HepG2 (cell line): Measurements from ENCODE around the gene CNDP1. TPM values are rescaled to one million over a fixed set of nuclear protein-coding genes. Genes with fewer than 3 reads are reported as not detected.

Experiments used
- AKAP8 ChIP-seq: sonication (generic); formaldehyde crosslinking; IDR thresholded peaks from 2 replicates; pipeline ENCODE4 v1.5.1; 2020; ENCODE audit warnings: mild to moderate bottlenecking, missing genetic modification reagents
- ATF7-NPFF ChIP-seq: sonication (generic); formaldehyde crosslinking; IDR thresholded peaks from 2 replicates; pipeline ENCODE4 v1.8.1; 2023; ENCODE audit warnings: mild to moderate bottlenecking, low read depth, missing genetic modification reagents, moderate library complexity
- BRCA1 ChIP-seq: sonication (generic); formaldehyde crosslinking; IDR thresholded peaks from 2 replicates; pipeline ENCODE4 v1.4.0; 2020; ENCODE audit warnings: missing genetic modification reagents
- HNF4A ChIP-seq: sonication (generic); formaldehyde crosslinking; IDR thresholded peaks from 2 replicates; pipeline ENCODE4 v1.4.0; 2020; ENCODE audit warnings: missing genetic modification reagents
- PPARG ChIP-seq: conservative IDR thresholded peaks from 2 replicates; pipeline ENCODE4 v1.6.1; 2016; ENCODE audit warnings: missing biosample characterization, missing genetic modification reagents
- PREB ChIP-seq: sonication (generic); formaldehyde crosslinking; IDR thresholded peaks from 2 replicates; pipeline ENCODE4 v1.4.0; 2020; ENCODE audit warnings: missing genetic modification reagents
- RAD21 ChIP-seq: fragments of 450-650 bp; formaldehyde crosslinking; IDR thresholded peaks from 2 replicates; pipeline ENCODE4 v1.5.0; 2020; ENCODE audit warnings: mild to moderate bottlenecking
- REL ChIP-seq: sonication (generic); formaldehyde crosslinking; conservative IDR thresholded peaks from 2 replicates; pipeline ENCODE4 v1.8.0; 2022; ENCODE audit warnings: mild to moderate bottlenecking, missing genetic modification reagents, moderate library complexity
- SKI ChIP-seq: fragments of 450-650 bp; IDR thresholded peaks from one replicate; pipeline ENCODE4 v1.6.1; 2018; ENCODE audit warnings: mild to moderate bottlenecking; ENCODE audit not compliant: partially characterized antibody
- ZMYM3 ChIP-seq: sonication (generic); formaldehyde crosslinking; IDR thresholded peaks from 2 replicates; pipeline ENCODE4 v1.5.1; 2020; ENCODE audit warnings: mild to moderate bottlenecking, missing genetic modification reagents
- ZNF138 ChIP-seq: sonication (generic); formaldehyde crosslinking; IDR thresholded peaks from 2 replicates; pipeline ENCODE4 v1.5.0; 2020; ENCODE audit warnings: mild to moderate bottlenecking, low read depth, missing genetic modification reagents
- ZNF224 ChIP-seq: sonication (generic); formaldehyde crosslinking; IDR thresholded peaks from 2 replicates; pipeline ENCODE4 v1.5.0; 2020; ENCODE audit warnings: mild to moderate bottlenecking, missing genetic modification reagents
- ZNF441 ChIP-seq: sonication (generic); formaldehyde crosslinking; IDR thresholded peaks from 2 replicates; pipeline ENCODE4 v1.7.0; 2021; ENCODE audit warnings: missing genetic modification reagents, borderline replicate concordance
- ZNF619 ChIP-seq: sonication (generic); formaldehyde crosslinking; IDR thresholded peaks from 2 replicates; pipeline ENCODE4 v1.4.0; 2020; ENCODE audit warnings: mild to moderate bottlenecking, missing genetic modification reagents
- ZNF710 ChIP-seq: sonication (generic); formaldehyde crosslinking; IDR thresholded peaks from 2 replicates; pipeline ENCODE4 v1.5.0; 2020; ENCODE audit warnings: mild to moderate bottlenecking, missing genetic modification reagents, borderline replicate concordance
- polyA plus RNA-seq, 8 experiments: library from polyadenylated mRNA; depleted of rRNA in 3 of 8; stranded (reverse) in 7 of 8; unstranded in 1 of 8; fragments of >200 nt; fragmentation: Illumina TruSeq in 4 of 8; extraction: Trizol in 4 of 8; gene quantifications; 2 replicates each; pipeline versions ENCODE4 v1.2.1 to v1.2.3, GENCODE V29; 2011 to 2016; ENCODE audit warnings: low read depth in 4 of 8, missing spikeins in 1 of 8, mixed read lengths in 1 of 8; ENCODE audit not compliant: insufficient read depth in 1 of 8
- total RNA-seq, 5 experiments: library from RNA; depleted of rRNA; stranded (reverse); fragments of >200 nt; fragmentation: Illumina TruSeq; extraction: Trizol; gene quantifications; 2 replicates each; pipeline ENCODE4 v1.2.3, GENCODE V29; 2016; ENCODE audit warnings: low read depth in 1 of 5
- TF ChIP-seq, protein P1 (sequence below): sonication (generic); formaldehyde crosslinking; IDR thresholded peaks from 2 replicates; pipeline ENCODE4 v1.4.0; 2020; ENCODE audit warnings: missing genetic modification reagents, borderline replicate concordance
- TF ChIP-seq, protein P2 (sequence below): sonication (generic); formaldehyde crosslinking; IDR thresholded peaks from 2 replicates; pipeline ENCODE4 v1.4.0; 2020; ENCODE audit warnings: missing genetic modification reagents
- TF ChIP-seq, protein P3 (sequence below): sonication (generic); formaldehyde crosslinking; IDR thresholded peaks from 2 replicates; pipeline ENCODE4 v1.4.0; 2020; ENCODE audit warnings: missing genetic modification reagents

CNDP1 gene
- total and polyA plus RNA-seq, 2 of the 13 experiments (the other 11 are each of a cell fraction or from before 2014, with no cell fraction given): 0.01 TPM; not detected in 1

DNA sequence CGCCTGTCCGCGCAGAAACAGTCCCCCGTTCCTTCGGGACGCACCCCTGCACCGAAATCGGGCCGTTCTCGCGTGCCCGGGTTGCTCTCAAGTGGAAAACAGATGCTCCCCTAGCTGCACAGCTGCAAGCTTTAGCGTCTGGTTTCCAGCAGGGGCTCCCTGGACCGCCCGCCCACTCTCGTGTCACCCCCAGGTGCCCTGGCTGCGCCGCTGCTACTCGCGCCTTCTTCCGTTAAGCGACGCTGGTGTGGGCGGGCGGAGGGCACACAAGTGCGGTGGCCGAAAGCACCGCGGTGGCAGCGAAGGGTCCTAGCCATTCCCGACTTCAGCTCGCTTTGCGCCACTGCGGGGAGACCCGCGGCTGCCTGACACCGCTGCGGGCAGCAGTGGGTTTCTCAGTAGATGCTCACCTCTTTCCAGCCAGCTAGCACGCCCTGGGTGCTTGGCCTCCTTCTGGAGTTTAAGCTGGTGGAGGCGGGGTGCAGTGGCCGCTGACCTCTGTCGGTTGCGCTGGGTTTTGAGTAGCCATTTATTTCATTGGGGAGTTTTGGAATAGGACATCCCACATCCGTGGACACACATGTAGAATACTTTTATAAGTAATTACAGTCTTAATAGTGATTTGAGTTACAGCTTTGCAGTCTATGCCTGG lies 64.2 kb downstream of the CNDP1 start (continued):
- TF ChIP-seq, protein P1, sequence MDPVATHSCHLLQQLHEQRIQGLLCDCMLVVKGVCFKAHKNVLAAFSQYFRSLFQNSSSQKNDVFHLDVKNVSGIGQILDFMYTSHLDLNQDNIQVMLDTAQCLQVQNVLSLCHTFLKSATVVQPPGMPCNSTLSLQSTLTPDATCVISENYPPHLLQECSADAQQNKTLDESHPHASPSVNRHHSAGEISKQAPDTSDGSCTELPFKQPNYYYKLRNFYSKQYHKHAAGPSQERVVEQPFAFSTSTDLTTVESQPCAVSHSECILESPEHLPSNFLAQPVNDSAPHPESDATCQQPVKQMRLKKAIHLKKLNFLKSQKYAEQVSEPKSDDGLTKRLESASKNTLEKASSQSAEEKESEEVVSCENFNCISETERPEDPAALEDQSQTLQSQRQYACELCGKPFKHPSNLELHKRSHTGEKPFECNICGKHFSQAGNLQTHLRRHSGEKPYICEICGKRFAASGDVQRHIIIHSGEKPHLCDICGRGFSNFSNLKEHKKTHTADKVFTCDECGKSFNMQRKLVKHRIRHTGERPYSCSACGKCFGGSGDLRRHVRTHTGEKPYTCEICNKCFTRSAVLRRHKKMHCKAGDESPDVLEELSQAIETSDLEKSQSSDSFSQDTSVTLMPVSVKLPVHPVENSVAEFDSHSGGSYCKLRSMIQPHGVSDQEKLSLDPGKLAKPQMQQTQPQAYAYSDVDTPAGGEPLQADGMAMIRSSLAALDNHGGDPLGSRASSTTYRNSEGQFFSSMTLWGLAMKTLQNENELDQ: no peak
- TF ChIP-seq, protein P2, sequence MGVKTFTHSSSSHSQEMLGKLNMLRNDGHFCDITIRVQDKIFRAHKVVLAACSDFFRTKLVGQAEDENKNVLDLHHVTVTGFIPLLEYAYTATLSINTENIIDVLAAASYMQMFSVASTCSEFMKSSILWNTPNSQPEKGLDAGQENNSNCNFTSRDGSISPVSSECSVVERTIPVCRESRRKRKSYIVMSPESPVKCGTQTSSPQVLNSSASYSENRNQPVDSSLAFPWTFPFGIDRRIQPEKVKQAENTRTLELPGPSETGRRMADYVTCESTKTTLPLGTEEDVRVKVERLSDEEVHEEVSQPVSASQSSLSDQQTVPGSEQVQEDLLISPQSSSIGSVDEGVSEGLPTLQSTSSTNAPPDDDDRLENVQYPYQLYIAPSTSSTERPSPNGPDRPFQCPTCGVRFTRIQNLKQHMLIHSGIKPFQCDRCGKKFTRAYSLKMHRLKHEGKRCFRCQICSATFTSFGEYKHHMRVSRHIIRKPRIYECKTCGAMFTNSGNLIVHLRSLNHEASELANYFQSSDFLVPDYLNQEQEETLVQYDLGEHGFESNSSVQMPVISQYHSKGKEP (CRISPR knock-in tag): 0 out of 2 replicates have a peak, but pooled peaks have one; percentile 68
- TF ChIP-seq SKI: no peak
- TF ChIP-seq, protein P3, sequence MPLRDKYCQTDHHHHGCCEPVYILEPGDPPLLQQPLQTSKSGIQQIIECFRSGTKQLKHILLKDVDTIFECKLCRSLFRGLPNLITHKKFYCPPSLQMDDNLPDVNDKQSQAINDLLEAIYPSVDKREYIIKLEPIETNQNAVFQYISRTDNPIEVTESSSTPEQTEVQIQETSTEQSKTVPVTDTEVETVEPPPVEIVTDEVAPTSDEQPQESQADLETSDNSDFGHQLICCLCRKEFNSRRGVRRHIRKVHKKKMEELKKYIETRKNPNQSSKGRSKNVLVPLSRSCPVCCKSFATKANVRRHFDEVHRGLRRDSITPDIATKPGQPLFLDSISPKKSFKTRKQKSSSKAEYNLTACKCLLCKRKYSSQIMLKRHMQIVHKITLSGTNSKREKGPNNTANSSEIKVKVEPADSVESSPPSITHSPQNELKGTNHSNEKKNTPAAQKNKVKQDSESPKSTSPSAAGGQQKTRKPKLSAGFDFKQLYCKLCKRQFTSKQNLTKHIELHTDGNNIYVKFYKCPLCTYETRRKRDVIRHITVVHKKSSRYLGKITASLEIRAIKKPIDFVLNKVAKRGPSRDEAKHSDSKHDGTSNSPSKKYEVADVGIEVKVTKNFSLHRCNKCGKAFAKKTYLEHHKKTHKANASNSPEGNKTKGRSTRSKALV (CRISPR knock-in tag): peak; percentile 74; the same call in 1 of the 2 replicates
- TF ChIP-seq ZNF619: peak; percentile 67; the same call in 1 of the 2 replicates
- TF ChIP-seq ATF7-NPFF: no peak; the same call in 1 of the 2 replicates
- peak; percentile 56; the same call in 1 of the 2 replicates for TF ChIP-seq ZMYM3 (CRISPR knock-in tag)
- TF ChIP-seq ZNF441: peak; percentile 47; the same call in 1 of the 2 replicates
- TF ChIP-seq ZNF710 (CRISPR knock-in tag): peak; percentile 67; the same call in 1 of the 2 replicates
- TF ChIP-seq BRCA1 (CRISPR knock-in tag): no peak
- no peak for TF ChIP-seq RAD21 (CRISPR knock-in tag)
- TF ChIP-seq PPARG (CRISPR knock-in tag): no peak
- TF ChIP-seq PREB (CRISPR knock-in tag): no peak
- TF ChIP-seq HNF4A (CRISPR knock-in tag): peak; percentile 16; the same call in 1 of the 2 replicates
- peak; percentile 77; the same call in 1 of the 2 replicates for TF ChIP-seq ZNF138 (CRISPR knock-in tag)
- no peak for TF ChIP-seq AKAP8 (CRISPR knock-in tag)
- no peak for TF ChIP-seq ZNF224 (CRISPR knock-in tag)
- TF ChIP-seq REL (CRISPR knock-in tag): peak; percentile 38; the same call in 1 of the 2 replicates
